ENCODE results near the gene KDM7A.
"Not testable (repeated sequence)": the region's sequence is repeated elsewhere in the genome, so short reads cannot be mapped to it uniquely, and the experiment has no call there.

KDM7A gene

GRCh38 chr7:140176811-140177702 lies at the start of gene KDM7A:
TSS of gene KDM7A (minus strand) at chr7:140176983. CDS start at chr7:140176937, 46 bp downstream.
- peak; percentile 89 for DNase-seq (ENCODE audit: low spot score)

GRCh38 chr7:140225562-140226249 lies 48.9 kb upstream of the KDM7A start:
- no peak for DNase-seq (ENCODE audit: low spot score)

- DNase-seq (ENCODE audit: low spot score) = no peak
These were observed 46.9 kb upstream of the KDM7A start for GRCh38 chr7:140223515-140224221.

GRCh38 chr7:140222814-140223213 lies 46.0 kb upstream of the KDM7A start:
- no peak for DNase-seq (ENCODE audit: low spot score)

- DNase-seq (ENCODE audit: low spot score) = no peak
These were observed 43.1 kb upstream of the KDM7A start for GRCh38 chr7:140219672-140220524.

- no peak for DNase-seq (ENCODE audit: low spot score)
These were observed 41.9 kb upstream of the KDM7A start for GRCh38 chr7:140218656-140219055.

GRCh38 chr7:140217750-140218501 lies 41.1 kb upstream of the KDM7A start:
- no peak for DNase-seq (ENCODE audit: low spot score)

GRCh38 chr7:140215281-140215680 lies 38.5 kb upstream of the KDM7A start:
- DNase-seq (ENCODE audit: low spot score) = no peak

- no peak for DNase-seq (ENCODE audit: low spot score)
These were observed 37.4 kb upstream of the KDM7A start for GRCh38 chr7:140214075-140214684.

- no peak for DNase-seq (ENCODE audit: low spot score)
These were observed 36.9 kb upstream of the KDM7A start for GRCh38 chr7:140213684-140214074.

- DNase-seq (ENCODE audit: low spot score) = no peak
These were observed 35.5 kb upstream of the KDM7A start for GRCh38 chr7:140212100-140212881.

GRCh38 chr7:140211698-140212097 lies 34.9 kb upstream of the KDM7A start:
- DNase-seq (ENCODE audit: low spot score) = no peak

GRCh38 chr7:140209866-140210609 lies 33.3 kb upstream of the KDM7A start:
- DNase-seq (ENCODE audit: low spot score) = peak; percentile 42

- no peak for DNase-seq (ENCODE audit: low spot score)
These were observed 30.0 kb upstream of the KDM7A start for GRCh38 chr7:140206616-140207389.

- DNase-seq (ENCODE audit: low spot score) = no peak
These were observed 28.8 kb upstream of the KDM7A start for GRCh38 chr7:140205600-140205999.

GRCh38 chr7:140203556-140203955 lies 26.8 kb upstream of the KDM7A start:
- DNase-seq (ENCODE audit: low spot score) = no peak

- DNase-seq (ENCODE audit: low spot score) = not testable (repeated sequence)
These were observed 26.2 kb upstream of the KDM7A start for GRCh38 chr7:140202942-140203341.

GRCh38 chr7:140201393-140201792 lies 24.6 kb upstream of the KDM7A start:
- DNase-seq (ENCODE audit: low spot score) = no peak
